ENCODE measurements around the gene NPHP3.

The NPHP3 gene

DNA sequence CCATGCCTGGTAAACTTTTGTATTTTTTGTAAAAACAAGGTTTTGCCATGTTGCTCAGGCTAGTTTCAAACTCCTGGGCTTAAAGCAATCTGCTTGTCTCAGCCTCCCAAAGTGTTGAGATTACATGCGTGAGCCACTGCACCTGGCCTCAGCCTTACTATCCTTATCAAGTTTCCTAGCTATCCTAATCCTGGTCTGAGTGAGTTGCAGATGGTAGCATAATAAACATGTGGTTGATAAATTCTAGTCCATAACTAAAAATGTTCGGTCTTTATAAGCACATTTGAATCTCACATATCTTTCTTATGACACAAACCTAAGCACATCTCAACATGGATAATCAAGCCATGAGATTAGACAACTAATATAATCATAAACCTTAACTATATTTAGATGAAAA, 18.5 kb downstream of the NPHP3 start:
- DNase-seq (ENCODE audit: low read depth in 1 of 2, low spot score in 1 of 2) = no peak

DNA sequence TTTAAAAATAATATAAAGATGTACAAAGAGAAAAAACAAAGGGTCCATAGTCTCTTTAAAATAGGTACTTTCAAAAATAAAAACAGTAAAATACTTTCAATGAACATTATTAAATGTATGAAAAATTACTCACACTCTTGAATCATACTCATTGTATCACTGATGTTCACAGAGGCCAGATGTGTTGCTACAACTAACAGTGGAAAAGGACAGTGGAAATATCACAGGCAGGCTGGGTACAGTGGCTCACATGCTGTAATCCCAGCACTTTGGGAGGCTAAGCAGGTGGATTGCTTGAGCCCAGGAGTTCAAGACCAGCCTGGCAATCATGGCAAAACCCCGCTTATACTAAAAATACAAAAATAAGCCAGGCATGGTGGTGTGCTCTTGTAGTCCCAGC, 26.8 kb downstream of the NPHP3 start:
- no peak for DNase-seq (ENCODE audit: low read depth in 1 of 2, low spot score in 1 of 2)

DNA sequence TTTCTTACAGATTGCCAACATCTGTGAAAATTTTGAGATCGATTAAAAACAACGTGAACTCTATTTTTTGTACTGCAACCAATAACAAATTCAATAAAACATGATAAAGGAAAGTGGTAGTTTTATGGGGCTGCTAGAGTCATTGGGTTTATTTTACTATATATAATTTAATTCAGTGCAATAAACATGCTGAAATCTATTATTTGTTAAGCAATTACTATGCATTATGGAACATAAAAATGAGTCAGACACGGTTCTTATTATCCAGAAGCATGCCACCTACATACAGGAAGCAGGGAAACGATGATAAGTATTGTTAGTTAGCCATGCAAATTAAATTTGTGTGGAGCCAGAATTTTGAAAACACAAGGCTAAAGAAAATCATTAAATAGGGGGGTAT, 27.2 kb downstream of the NPHP3 start:
- DNase-seq (ENCODE audit: low read depth in 1 of 2, low spot score in 1 of 2) = no peak

DNA sequence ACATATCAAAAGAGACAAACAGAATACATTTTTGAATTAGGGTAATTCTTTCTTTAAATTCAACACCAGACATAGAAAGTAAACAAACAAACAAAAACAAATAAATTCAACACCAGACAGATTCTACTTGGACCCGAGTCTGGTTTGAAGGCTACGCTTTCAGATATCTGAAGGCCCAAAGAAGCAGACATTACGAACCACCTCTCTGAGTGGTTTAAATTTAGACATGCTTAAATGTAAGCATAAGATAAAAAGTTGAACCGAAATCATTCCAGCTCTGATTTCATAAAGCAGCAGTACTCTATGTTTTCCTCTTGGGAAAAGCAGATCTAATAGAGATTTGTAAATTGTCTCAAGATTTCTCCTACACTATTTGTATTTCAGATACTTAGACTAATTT, 32.2 kb downstream of the NPHP3 start:
- DNase-seq (ENCODE audit: low read depth in 1 of 2, low spot score in 1 of 2) = no peak

DNA sequence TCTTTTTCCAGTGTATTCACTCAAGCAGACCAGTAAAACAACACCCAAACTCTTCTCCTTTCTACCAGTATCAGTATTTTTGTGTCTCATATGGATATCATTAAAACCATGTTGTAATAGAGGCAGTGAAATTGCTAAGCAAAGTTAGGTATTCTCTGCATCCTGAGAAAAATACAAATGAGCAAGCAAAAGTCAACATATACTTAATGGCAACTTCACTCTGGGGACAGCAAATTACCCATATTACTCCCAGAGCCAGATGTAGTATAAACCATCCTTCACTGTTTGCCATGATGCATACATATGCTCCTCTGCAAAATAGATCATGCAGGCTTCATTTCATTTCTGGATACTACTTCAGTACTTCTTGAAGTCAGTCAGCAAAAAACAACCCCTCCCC, 40.0 kb downstream of the NPHP3 start:
- no peak for DNase-seq (ENCODE audit: low read depth in 1 of 2, low spot score in 1 of 2)

DNA sequence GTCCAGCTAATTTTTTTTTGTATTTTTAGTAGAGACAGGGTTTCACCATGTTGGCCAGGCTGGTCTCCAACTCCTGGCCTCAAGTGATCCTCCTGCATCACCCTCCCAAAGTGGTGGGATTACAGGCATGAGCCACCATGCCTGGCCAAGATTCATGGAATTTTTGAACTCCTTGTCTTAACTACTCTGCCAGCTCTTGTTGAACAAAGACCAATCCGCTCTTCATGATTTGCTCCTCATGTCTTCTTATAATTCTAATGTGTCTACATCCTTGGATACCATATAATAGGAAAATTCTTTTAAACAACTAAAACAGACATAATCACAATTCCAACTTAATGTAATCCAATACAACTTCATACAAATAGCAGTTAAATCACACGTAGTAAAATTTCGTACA, 40.8 kb downstream of the NPHP3 start:
- no peak for DNase-seq (ENCODE audit: low read depth in 1 of 2, low spot score in 1 of 2)

DNA sequence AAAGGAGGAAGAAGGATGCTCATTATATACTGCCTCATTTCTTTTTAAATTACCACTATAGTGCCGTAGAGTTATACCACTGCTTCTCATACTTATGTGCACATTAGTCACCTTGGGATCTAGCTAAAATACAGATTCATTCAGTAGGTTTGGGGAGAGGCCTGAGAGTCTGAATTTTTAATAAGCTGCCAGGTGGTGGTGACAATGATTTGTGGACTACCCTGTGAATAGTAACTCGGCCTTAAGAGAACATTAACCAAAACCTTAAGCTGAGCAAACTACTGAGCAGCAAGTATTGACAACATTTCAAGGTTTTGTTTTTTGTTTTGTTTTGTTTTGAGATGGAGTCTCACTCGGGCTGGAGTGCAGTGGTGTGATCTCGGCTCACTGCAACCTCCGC, 42.3 kb downstream of the NPHP3 start:
- DNase-seq (ENCODE audit: low read depth in 1 of 2, low spot score in 1 of 2) = no peak

DNA sequence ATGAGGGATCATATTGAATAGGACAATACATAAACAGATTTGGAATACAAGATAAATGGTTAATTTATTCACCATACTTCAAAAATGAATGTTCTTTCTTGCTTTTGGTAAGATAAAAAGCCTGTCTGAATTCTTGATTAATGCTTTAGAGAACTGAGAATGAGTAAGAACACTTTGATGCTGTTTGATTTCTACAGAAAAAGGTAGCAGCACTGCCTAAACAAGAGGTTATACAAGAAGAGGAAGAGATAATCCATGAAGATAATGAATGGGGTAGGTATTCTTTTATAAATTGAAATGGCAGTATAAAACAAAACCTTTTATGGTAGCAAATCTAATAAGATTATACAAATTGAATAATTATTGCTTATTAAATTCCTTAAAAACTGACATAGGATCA, 46.8 kb downstream of the NPHP3 start:
- no peak for DNase-seq (ENCODE audit: low read depth in 1 of 2, low spot score in 1 of 2)

DNA sequence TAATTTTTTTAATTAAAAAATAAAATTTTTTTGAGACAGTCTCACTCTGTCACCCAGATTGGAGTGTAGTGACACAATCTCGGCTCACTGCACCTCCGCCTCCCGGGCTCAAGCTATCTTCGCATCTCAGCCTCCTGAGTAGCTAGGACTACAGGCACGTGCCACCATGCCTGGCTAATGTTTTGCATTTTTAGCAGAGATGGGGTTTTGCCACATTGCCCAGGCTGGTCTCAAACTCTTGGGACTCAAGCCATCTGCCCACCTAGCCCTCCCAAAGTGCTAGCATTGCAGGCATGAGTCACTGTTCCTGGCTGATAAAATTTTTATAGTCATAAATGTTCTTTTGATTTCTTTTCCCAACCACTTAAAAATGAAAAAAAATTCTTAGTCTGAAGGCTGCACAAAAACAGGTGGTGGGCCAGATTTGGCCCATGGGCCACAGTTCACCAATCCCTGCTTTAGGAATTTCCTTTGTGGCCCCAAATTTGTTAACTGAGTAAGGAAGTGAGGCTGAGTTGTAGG, 52.9 kb downstream of the NPHP3 start:
- no peak for DNase-seq (ENCODE audit: low read depth in 1 of 2, low spot score in 1 of 2)

DNA sequence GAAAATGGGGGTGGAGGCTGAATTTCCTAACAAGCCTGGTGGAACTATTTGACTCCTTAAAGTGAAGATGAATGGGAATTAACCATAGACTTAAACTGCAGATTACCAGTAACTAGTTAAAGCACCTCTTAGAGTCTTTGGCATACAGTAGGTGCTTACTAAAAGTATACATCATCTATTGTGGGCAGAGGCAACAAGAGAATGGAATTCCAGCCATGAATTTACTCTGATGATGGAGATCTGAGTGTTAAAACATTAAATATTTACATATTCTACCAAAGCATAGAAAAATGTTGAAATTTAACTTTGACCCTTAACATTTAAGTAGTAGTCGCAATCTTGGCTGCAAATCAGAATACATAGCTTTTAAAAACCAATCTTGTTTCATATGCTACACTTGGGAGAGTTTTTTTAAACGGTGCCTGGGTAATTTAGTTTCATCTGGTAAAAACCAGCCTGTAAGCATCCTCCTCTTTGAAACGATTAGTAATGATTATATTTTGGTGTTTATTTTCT, 56.9 kb downstream of the NPHP3 start:
- DNase-seq (ENCODE audit: low read depth in 1 of 2, low spot score in 1 of 2) = no peak

DNA sequence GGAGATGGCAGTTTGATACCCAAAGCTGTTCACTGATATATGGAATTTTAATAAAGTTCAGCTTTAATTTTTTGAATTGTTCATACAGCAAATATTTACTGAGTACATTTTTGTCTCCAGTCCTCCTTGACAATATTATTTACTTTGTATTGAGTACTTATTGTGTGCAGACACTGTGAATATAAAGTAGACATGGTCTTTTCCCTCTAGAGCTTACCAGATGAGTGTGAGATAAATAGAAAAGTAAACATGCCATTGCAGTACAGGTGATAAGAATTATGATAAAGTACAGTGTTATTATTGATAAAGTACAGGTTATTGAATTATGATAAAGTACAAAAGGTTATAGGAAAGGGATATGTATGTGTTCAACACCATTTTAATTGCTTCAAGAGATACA, 60.0 kb downstream of the NPHP3 start:
- DNase-seq (ENCODE audit: low read depth in 1 of 2, low spot score in 1 of 2) = no peak

DNA sequence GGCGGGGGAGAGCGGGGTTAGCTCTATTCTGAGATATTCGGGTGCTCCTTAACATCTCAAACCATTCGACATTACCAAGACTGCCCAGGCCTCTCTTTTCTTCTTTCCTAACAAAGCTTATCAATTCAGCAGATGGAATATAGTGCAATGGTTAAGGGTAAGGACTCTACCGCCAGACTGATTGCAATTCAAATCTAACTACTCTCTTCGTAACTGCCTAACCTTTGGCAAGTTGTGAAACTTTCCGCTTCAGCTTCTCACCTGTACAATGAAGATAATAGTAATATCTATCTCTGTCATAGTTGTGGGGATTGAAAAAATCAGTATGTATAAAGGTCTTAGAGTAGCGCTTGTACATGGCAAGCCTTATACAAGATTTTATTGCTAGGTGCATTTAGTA, 61.1 kb downstream of the NPHP3 start:
- DNase-seq (ENCODE audit: low read depth in 1 of 2, low spot score in 1 of 2) = no peak

DNA sequence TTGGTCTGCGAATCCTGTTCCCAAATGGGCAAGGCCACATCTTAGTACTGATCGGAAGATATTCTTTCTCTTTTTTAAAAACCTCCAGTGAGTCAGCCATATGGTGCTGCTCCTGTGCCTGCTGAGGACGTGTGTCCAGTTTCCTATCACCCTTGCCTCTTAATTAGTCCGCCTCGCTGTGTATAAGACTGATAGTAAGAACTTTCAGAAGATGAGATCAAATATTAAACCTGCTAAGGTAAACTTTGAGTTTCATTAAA, 61.5 kb downstream of the NPHP3 start:
- DNase-seq (ENCODE audit: low read depth in 1 of 2, low spot score in 1 of 2) = no peak

DNA sequence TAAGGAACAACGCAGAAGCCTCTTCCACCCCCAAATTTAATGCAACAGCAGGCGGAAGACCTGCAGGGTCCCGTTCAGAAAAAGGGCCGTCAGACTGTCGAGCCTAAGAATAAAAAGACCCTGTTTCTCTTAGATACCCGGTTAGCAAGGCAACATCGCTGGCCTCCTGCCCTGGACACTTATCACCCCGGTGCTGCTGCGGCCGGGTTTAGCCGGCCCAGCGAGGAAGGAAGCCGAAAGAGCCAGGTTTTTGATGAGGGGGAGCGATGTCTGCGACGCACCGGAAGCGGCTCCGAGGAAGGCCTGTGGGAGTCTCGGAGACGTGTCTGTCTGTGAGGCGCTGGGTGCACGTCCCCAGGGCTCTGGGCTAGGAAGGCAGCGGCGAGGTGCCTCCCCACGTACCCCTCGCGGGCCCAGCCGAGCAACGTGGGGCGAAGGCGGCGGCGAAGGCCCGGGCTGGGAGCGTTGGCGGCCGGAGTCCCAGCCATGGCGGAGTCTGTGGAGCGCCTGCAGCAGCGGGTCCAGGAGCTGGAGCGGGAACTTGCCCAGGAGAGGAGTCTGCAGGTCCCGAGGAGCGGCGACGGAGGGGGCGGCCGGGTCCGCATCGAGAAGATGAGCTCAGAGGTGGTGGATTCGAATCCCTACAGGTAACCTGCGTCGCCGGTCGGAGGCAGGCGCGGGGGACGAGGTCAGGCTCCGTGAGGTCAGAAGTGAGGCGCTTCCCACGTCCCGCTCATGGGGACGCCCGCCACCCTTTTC, 62.0 kb downstream of the NPHP3 start, which contains the start of gene UBA5:
Gene UBA5, plus strand, starts transcription at position 278 of the 759 bp plus-strand sequence. Its CDS starts 209 bp downstream, at position 487.
- DNase-seq (ENCODE audit: low read depth in 1 of 2, low spot score in 1 of 2) = peak; percentile 63 to 67

DNA sequence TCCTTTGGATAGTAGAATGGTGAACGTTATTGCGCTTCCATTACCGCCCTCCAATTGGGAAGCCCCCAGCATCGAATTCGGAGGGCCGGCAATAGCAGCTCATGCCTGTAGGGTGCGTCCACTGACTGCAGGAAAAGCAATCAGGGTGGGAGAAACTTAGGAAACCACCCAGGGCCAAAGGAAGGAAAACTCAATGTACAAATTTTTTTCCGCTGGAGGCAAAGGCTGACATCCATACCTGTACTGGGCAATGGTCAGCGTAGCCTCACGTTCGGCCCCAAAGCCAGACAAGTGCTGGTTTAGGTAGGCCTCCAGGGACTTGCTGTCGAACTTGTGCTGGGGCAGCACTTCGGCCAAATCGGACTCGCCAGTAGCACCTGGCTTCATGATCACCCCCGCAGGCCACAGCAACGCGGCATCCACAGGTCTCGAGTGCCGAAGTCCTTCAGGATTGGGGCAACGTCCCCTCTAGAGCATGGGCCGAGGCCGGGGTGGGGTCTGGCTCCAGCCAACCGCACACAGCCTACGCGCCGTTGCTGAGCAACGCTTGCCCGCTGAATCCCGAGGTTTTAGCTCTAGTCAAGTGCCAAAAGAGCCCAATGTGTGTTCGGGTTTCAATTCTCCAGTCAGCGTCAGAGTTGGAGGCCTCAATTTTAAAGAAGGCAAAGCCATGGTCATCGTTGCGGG, 62.7 kb downstream of the NPHP3 start, which contains the start of gene ACAD11:
Gene ACAD11, minus strand, starts transcription at position 445 of the 687 bp plus-strand sequence. Its CDS starts 58 bp downstream, at position 387.
- DNase-seq (ENCODE audit: low read depth in 1 of 2, low spot score in 1 of 2) = no peak

DNA sequence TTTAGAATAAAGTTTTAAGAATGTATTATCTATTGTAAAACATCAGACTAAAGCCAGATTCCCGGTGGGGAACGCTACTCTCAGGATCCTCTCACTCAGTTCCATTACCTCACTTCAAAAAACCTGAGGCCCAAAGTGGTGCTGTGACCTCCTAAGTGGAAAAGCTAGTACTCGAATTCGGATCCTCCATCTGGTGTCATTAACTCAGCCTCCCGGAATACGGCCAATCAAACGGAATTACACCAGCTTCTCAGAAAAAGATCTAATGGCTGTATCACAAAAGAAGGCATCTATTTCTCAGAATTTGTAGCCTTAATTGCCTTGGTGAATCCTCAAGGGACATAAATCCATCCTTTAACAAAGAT, 63.2 kb downstream of the NPHP3 start:
- DNase-seq (ENCODE audit: low read depth in 1 of 2, low spot score in 1 of 2) = no peak

DNA sequence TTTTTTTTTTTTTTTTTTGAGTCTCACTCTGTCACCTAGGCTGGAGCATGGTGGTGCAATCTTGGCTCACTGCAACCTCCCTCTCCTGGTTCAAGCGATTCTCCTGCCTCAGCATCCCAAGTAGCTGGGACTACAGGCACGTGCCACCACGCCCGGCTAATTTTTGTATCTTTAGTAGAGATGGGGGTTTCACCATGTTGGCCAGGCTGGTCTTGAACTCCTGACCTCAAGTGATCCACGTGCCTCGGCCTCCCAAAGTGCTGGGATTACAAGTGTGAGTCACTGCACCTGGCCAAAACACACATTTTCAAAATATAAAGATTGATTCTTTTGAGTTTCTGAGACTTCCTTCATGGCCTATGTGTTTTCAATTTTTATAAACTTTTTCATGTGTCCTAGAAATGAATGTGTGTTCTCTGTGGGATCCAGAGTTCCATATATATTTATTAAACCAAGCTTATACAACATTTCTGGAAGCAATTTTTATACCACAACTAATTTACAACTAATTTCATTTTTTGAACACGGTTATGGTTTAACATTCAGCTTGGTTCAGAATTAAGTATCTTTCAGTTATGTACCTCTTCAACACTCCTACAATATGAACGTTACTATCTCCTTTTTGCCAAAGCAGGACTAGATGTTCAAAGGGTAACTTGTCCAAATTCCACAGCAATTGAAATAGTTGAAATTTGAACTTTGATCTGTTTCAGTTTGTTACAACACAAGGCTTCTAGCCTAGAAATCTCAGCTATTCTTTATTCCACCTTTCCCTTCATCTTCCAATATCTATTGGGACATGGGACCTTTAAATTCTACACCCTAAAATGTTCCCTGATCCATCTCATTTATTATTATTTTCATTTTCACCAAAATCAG, 64.1 kb downstream of the NPHP3 start:
- no peak for DNase-seq (ENCODE audit: low read depth in 1 of 2, low spot score in 1 of 2)

DNA sequence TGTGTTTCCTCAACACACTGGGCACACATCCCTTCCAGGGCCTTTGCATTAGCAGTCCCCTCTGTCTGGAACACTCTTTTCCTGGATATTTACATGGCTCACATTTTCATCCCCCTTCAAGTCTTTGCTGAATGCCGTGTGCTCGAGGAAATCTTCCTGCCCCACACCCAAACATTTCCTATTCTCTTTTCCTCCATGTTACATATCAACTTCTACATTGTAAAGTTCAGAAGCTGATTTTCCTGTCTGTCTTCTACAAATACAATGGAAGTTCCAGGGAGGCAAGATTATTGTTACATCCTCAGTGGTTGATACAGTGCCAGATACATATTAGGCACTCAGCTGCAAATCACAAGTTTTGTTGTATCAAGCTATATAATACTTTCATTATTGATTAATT, 66.7 kb downstream of the NPHP3 start:
- DNase-seq (ENCODE audit: low read depth in 1 of 2, low spot score in 1 of 2) = no peak

DNA sequence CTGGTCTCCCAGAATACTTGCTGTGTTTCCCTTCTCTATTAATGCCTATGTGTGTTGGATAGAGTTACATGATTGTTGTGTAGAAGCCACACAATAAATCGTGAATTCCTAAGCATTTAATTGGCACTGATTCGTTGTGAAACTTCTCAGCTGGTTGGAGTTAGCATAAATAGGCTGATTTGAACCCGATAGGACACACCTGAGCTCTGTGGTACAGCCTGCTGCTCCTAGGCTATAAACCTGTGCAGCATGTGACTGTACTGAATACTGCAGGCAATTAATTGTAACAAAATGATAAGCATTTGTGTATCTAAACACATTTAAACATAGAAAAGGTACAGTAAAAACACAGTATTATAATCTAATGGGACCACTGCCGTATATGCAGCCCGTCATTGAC, 67.5 kb downstream of the NPHP3 start:
- DNase-seq (ENCODE audit: low read depth in 1 of 2, low spot score in 1 of 2) = no peak

DNA sequence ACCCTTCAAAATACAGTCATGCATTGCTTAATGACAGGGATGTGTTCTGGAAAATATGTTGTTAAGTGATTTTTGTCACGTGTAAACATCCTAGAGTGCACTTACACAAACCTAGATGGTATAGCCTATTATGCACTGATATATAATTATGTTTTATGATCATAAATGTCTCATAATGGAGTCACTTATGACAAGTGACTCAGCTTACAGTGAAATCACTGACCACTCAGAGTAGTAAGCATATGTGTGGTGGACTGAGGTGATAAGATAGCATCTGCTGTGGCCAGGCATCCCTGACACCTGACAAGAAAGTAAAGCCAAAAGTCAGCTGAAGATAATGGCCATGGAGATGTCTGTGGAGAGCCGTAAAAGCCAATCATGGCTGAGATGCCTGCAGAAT, 68.0 kb downstream of the NPHP3 start:
- DNase-seq (ENCODE audit: low read depth in 1 of 2, low spot score in 1 of 2) = no peak

DNA sequence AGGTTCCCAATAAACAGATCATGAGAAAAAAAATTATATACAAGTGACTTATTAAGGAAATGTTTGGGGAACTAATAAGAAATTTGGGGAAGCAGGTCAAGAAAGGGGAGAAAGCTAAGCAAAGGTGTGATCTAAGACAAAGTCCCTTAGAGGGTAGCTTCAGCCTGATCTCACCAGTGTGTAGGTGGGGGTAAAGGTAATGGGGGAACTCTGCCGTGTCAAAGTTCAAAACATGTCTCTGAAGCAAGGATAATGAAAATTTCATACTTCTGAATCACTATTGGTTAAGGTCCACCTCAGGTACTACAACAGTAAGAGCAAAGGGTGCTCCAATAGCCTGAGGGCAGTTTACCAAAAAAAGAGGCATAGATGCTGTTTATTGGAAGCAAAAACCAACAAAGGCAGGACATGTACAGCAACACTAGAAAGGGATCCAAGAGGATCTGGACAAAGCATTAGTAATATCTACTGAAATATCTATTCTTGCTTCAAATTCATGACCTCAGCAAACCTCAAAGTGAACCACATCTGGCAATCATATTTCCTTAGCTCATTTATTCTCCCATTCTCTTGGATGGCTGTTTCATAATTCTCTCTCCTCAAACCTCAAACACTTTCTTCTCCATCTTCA, 69.5 kb downstream of the NPHP3 start:
- no peak for DNase-seq (ENCODE audit: low read depth in 1 of 2, low spot score in 1 of 2)

Data from activated CD4-positive, alpha-beta T cell treated with anti-CD3 and anti-CD28 coated beads, Interleukin-2, amount 50 U/mL, for 24 hours (primary cell).